A549 (cell line): Measurements from ENCODE around the gene ASTL. TPM values are rescaled to one million over a fixed set of nuclear protein-coding genes. Genes with fewer than 3 reads are reported as not detected.
A peak's percentile ranks its signal among the peaks of the same experiment; 100 is the strongest.

Experiments used
- ATAC-seq, 2 experiments: fragments of 200-7000 bp in 1 of 2; fragments of >200 bp in 1 of 2; cut with Nextera tagmentation in 1 of 2; cut with Tn5 transposase in 1 of 2; 3 replicates each; pipeline versions ENCODE4 v1.8.0 to v1.9.1; 2018 to 2020; ENCODE audit warnings: mild to moderate bottlenecking in 1 of 2, moderate library complexity in 1 of 2
- CTCF ChIA-PET: fragments of 300-600 bp; sonication (Branson Sonifier 250); formaldehyde crosslinking; extraction: SDS; loops from one replicate; lab custom pipeline; 2021; ENCODE audit warnings: antibody characterized with exemption, inconsistent platforms; lab: Yijun Ruan, JAX
- POLR2A ChIA-PET: fragments of 350-600 bp; formaldehyde crosslinking; extraction: SDS; loops from one replicate; lab custom pipeline; 2021; ENCODE audit warnings: antibody characterized with exemption, inconsistent platforms; lab: Yijun Ruan, JAX
- DNase-seq, 2 experiments: peaks; one replicate each; pipeline versions ENCODE4 v3.0.0 to v3.0.0-alpha.2; 2011 to 2016; ENCODE audit warnings: low read depth in 1 of 2, low spot score in 1 of 2
- FAIRE-seq: peaks from 2 replicates; lab custom pipeline; 2011; peaks lifted over from hg19 to GRCh38; lab: Jason Lieb, UNC
- H3K27ac ChIP-seq, 2 experiments: fragments of >200 bp; sonication (Bioruptor Twin); formaldehyde crosslinking; 3 replicates each; pipeline ENCODE4 v1.5.1; 2016 to 2017
- H3K4me1 ChIP-seq: fragments of >200 bp; sonication (Bioruptor Twin); formaldehyde crosslinking; 3 replicates; pipeline ENCODE4 v1.6.1; 2016
- H3K4me2 ChIP-seq: fragments of >200 bp; sonication (Bioruptor Twin); formaldehyde crosslinking; 3 replicates; pipeline ENCODE4 v1.6.1; 2016
- H3K4me3 ChIP-seq: fragments of >200 bp; sonication (Bioruptor Twin); formaldehyde crosslinking; 3 replicates; pipeline ENCODE4 v1.5.1; 2016
- H3K9me3 ChIP-seq: fragments of >200 bp; sonication (Bioruptor Twin); formaldehyde crosslinking; 3 replicates; pipeline ENCODE4 v1.6.1; 2016
- CEBPB ChIP-seq, 2 experiments: fragments of >200 bp in 1 of 2; sonication (Bioruptor Twin) in 1 of 2; formaldehyde crosslinking in 1 of 2; IDR thresholded peaks; 2 replicates each; pipeline ENCODE4 v1.6.1; 2012 to 2016
- CHD2 ChIP-seq: fragments of 150-350 bp; IDR thresholded peaks from 2 replicates; pipeline ENCODE4 v1.6.1; 2014; ENCODE audit warnings: low read length; ENCODE audit not compliant: partially characterized antibody
- CTCF ChIP-seq: fragments of >200 bp; sonication (Bioruptor Twin); formaldehyde crosslinking; IDR thresholded peaks from 3 replicates; pipeline ENCODE4 v1.5.1; 2016
- EP300 ChIP-seq, 2 experiments: fragments of >200 bp; sonication (Bioruptor Twin); formaldehyde crosslinking; IDR thresholded peaks; 2 replicates in 1 of 2; 3 replicates in 1 of 2; pipeline ENCODE4 v1.6.1; 2016 to 2017
- FOSB ChIP-seq: fragments of 250-450 bp; sonication (Bioruptor Pico); IDR thresholded peaks from 2 replicates; pipeline ENCODE4 v1.5.0; 2020; ENCODE audit warnings: mild to moderate bottlenecking, moderate library complexity
- FOSL2 ChIP-seq, 2 experiments: fragments of 450-650 bp in 1 of 2; fragments of >200 bp in 1 of 2; sonication (Bioruptor Twin) in 1 of 2; formaldehyde crosslinking; IDR thresholded peaks; 2 replicates each; pipeline versions ENCODE4 v1.5.0 to v1.6.1; 2016 to 2020; ENCODE audit warnings: mild to moderate bottlenecking in 1 of 2, moderate library complexity in 1 of 2
- FOXS1 ChIP-seq: fragments of 250-450 bp; sonication (Bioruptor Pico); IDR thresholded peaks from 2 replicates; pipeline ENCODE4 v1.5.0; 2020; ENCODE audit warnings: mild to moderate bottlenecking, moderate library complexity
- HMGXB4 ChIP-seq: fragments of 250-450 bp; sonication (Bioruptor Pico); IDR thresholded peaks from 2 replicates; pipeline ENCODE4 v1.5.0; 2021; ENCODE audit warnings: mild to moderate bottlenecking, moderate library complexity, borderline replicate concordance
- HOXB13 ChIP-seq: fragments of 250-450 bp; sonication (Bioruptor Pico); IDR thresholded peaks from 2 replicates; pipeline ENCODE4 v1.5.0; 2020; ENCODE audit warnings: low read depth, mild to moderate bottlenecking, moderate library complexity
- MAFK ChIP-seq: fragments of 450-650 bp; IDR thresholded peaks from 2 replicates; pipeline ENCODE4 v1.6.1; 2014; ENCODE audit not compliant: partially characterized antibody
- NPAS2 ChIP-seq: fragments of 250-450 bp; sonication (Bioruptor Pico); IDR thresholded peaks from 2 replicates; pipeline ENCODE4 v1.8.0; 2022; ENCODE audit warnings: mild to moderate bottlenecking, moderate library complexity, borderline replicate concordance
- PBX3 ChIP-seq: IDR thresholded peaks from 2 replicates; pipeline ENCODE4 v1.6.1; 2012
- POLR2AphosphoS2 ChIP-seq: conservative IDR thresholded peaks from 2 replicates; pipeline ENCODE4 v1.6.1; 2012; ENCODE audit warnings: low read length, improper control_type of control experiment, inconsistent platforms
- RAD21 ChIP-seq, 2 experiments: fragments of >200 bp in 1 of 2; sonication (Bioruptor Twin) in 1 of 2; formaldehyde crosslinking in 1 of 2; IDR thresholded peaks in 1 of 2; conservative IDR thresholded peaks in 1 of 2; 2 replicates in 1 of 2; 3 replicates in 1 of 2; pipeline ENCODE4 v1.6.1; 2012 to 2018; ENCODE audit warnings: inconsistent platforms in 1 of 2
- RARB ChIP-seq: fragments of 250-450 bp; sonication (Bioruptor Pico); IDR thresholded peaks from 2 replicates; pipeline ENCODE4 v1.8.0; 2021; ENCODE audit warnings: mild to moderate bottlenecking, moderate library complexity
- RNF2 ChIP-seq: fragments of 200-600 bp; sonication (generic); IDR thresholded peaks from 2 replicates; pipeline ENCODE4 v1.6.1; 2016; ENCODE audit warnings: low read depth, mild to moderate bottlenecking, antibody characterized with exemption, moderate library complexity, borderline replicate concordance
- SMC3 ChIP-seq: fragments of >200 bp; sonication (Bioruptor Twin); formaldehyde crosslinking; IDR thresholded peaks from 3 replicates; pipeline ENCODE4 v1.6.1; 2018; ENCODE audit warnings: inconsistent platforms
- USF2 ChIP-seq: fragments of 450-650 bp; IDR thresholded peaks from 2 replicates; pipeline ENCODE4 v1.6.1; 2014; ENCODE audit warnings: antibody characterized with exemption
- ZC3H11A ChIP-seq: fragments of 450-650 bp; IDR thresholded peaks from 2 replicates; pipeline ENCODE4 v1.6.1; 2014; ENCODE audit warnings: antibody characterized with exemption, mild to moderate bottlenecking
- ZNF302 ChIP-seq: fragments of 250-450 bp; sonication (Bioruptor Pico); IDR thresholded peaks from 2 replicates; pipeline ENCODE4 v1.9.0; 2021; ENCODE audit warnings: inconsistent platforms, mild to moderate bottlenecking, moderate library complexity
- WGBS: methylation state at CpG from one replicate; pipeline ENCODE4 v1.1.6; 2017; ENCODE audit errors: missing lambda C conversion rate; 5-methylcytosine and 5-hydroxymethylcytosine counted together
- polyA plus RNA-seq, 4 experiments: library from polyadenylated mRNA; depleted of rRNA in 3 of 4; stranded (reverse); fragments of >200 nt; fragmentation: RNase III in 1 of 4; extraction: RNeasy Plus Mini Kit Qiagen cat#74134 plus additional on column Dnase treatment in 1 of 4; gene quantifications; 2 replicates in 3 of 4; 3 replicates in 1 of 4; pipeline ENCODE4 v1.2.3, GENCODE V29; 2011 to 2017

The ASTL gene
- polyA plus RNA-seq, 2 of the 4 experiments (the other 2 are of a cell fraction): not detected

- peaks cover 4% of the 10 kb centered on the region; the same call in 2 of the 3 replicates for H3K4me1 ChIP-seq
- POLR2A ChIA-PET: interaction anchor here (0.6 kb wide), 1 partner anchor 201 kb away, joined by 5 read pairs; no protein-coding TSS in a partner anchor
- CTCF ChIA-PET: interaction anchor here (1.2 to 9.6 kb wide), 10 partner anchors 12 to 127 kb away, joined by 3 to 126 read pairs (median 14); partner anchors contain the start of genes ANKRD36C and ASTL
- no peak for FAIRE-seq
- WGBS: 74% methylated on average over 10 of the region's 13 CpGs
- H3K9me3 ChIP-seq: no peaks in the 10 kb centered on the region
- TF ChIP-seq ZC3H11A (no peak), FOSB (CRISPR knock-in tag) (no peak), RNF2 (no peak), HMGXB4 (CRISPR knock-in tag) (no peak), CHD2 (no peak), FOXS1 (no peak), USF2 (no peak), FOSL2 (IDR thresholded peaks at IDR 0.05) (no peak), FOSL2 (CRISPR knock-in tag; IDR thresholded peaks at IDR 0.05) (no peak), POLR2AphosphoS2 (no peak), PBX3 (no peak)
- TF ChIP-seq, all 56 proteins: peak for 0
- no peak overlapping the region for H3K4me2 ChIP-seq
- no peak overlapping the region for H3K4me3 ChIP-seq
- ATAC-seq: no peak
- DNase-seq: no peak
- H3K27ac ChIP-seq: no peak overlapping the region
These were observed 19.5 kb downstream of the ASTL start for GRCh38 chr2:96118698-96119388.

- WGBS: 39% methylated on average over 17 of the region's 17 CpGs
- FAIRE-seq (no peak), DNase-seq (peak in 1 of 2 experiments; percentile 29), ATAC-seq (peak in 1 of 2 experiments; percentile 46; a peak in 3 of 6 replicates)
- CTCF ChIA-PET: interaction anchor here (0.6 to 9.6 kb wide), 37 partner anchors 9 to 156 kb away, joined by 3 to 126 read pairs (median 5); partner anchors contain the start of genes ANKRD36C and ASTL
- peaks cover 4% of the 10 kb centered on the region; the same call in 2 of the 3 replicates for H3K4me1 ChIP-seq
- POLR2A ChIA-PET: no interaction called here
- H3K4me3 ChIP-seq: no peak overlapping the region; the same call in 2 of the 3 replicates
- no peak overlapping the region for H3K27ac ChIP-seq
- no peaks in the 10 kb centered on the region for H3K9me3 ChIP-seq
- no peak for TF ChIP-seq CEBPB (IDR thresholded peaks at IDR 0.05)
- no peak for TF ChIP-seq ZNF302 (CRISPR knock-in tag)
- H3K4me2 ChIP-seq: peak overlapping the region; percentile 97
These were observed 20.4 kb downstream of the ASTL start for GRCh38 chr2:96117701-96118588.

- CTCF ChIA-PET: interaction anchor here (0.6 to 9.6 kb wide), 47 partner anchors 10 to 432 kb away, joined by 3 to 126 read pairs (median 5); partner anchors contain the start of genes ANKRD36C, ASTL and STARD7
- DNase-seq: peak; percentile 40 to 85
- peak overlapping the region; percentile 97 for H3K4me2 ChIP-seq
- H3K4me3 ChIP-seq: peak overlapping the region; percentile 69
- TF ChIP-seq RARB (CRISPR knock-in tag): no peak
- no peak for TF ChIP-seq NPAS2 (CRISPR knock-in tag)
- TF ChIP-seq EP300 (IDR thresholded peaks at IDR 0.05): no peak
- TF ChIP-seq MAFK: no peak
- TF ChIP-seq HOXB13: no peak
- TF ChIP-seq ZC3H11A: no peak
- peak; percentile 97 for TF ChIP-seq CTCF
- peak; percentile 36 to 91; a peak in 4 of 5 replicates for TF ChIP-seq RAD21 (conservative IDR thresholded peaks at IDR 0.05 in 1 of 2, IDR thresholded peaks at IDR 0.05 in 1 of 2)
- peak; percentile 91 for TF ChIP-seq SMC3
- H3K4me1 ChIP-seq: peaks cover 4% of the 10 kb centered on the region; the same call in 2 of the 3 replicates
- H3K27ac ChIP-seq: peak overlapping the region; percentile 56 to 78; a peak in 5 of 6 replicates
- peak; percentile 78 to 88 for ATAC-seq
- no peak for FAIRE-seq
- POLR2A ChIA-PET: no interaction called here
- no peaks in the 10 kb centered on the region for H3K9me3 ChIP-seq
- 15% methylated on average over 11 of the region's 62 CpGs for WGBS
These were observed 21.3 kb downstream of the ASTL start for GRCh38 chr2:96116879-96117533.
